Measurements from ENCODE around the gene DPYSL3.
A peak's percentile ranks its signal among the peaks of the same experiment; 100 is the strongest.

Gene DPYSL3

DNA sequence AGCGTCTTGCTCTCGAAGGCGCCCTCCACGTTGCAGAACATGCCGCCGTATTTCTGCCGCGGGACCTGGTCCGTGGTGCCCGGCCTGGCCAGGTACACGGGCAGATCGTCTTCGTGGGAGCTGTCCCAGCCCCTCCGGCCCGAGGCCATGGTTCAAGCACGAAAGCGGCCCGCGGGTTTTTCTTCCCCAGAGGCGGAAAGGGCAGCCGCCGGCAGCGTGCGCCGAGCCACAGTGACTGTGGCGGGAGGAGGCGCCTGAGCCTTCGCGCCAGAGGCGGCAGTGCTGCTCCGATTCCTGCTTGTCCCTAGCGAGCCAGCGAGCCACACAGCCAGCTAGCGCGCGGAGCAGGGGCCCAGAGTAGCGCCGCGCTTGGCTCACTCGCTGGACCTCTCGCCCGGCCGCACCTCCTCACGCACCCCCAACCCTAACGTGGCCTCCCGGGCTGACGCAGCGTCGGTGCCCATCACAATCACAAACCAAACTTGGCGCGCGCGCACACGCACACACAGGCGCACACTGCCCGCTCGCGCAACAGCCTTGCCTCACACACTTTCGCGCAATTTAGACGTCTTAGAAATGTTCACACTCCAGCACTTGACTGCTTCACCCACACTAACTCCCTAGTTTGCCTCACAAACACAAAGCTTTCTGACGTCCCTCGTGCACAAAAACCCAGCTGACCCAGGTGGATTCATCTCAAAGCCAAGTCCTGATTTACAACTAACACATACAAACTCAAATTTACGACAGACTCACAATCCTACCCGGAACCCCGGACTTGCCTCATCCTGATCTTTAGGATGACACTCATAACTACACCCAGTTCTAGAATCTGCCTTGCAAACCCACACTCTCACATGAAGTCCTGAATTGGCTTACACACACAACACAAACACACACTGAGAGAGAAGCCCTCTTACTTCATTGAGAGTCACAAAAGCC, at the start of gene DPYSL3:
Gene DPYSL3 (minus strand): TSS at position 359 of the 942 bp plus-strand sequence. CDS start 210 bp downstream, at position 149.
- Histone ChIP-seq H3K27ac (ENCODE audit: poor library complexity, severe bottlenecking) (no peak within 1 kb of the TSS), H3K36me3 (ENCODE audit: low read depth) (no peaks in the 10 kb centered on the region), H3K4me1 (ENCODE audit: insufficient read depth, poor library complexity, severe bottlenecking) (no peaks in the 10 kb centered on the region), H3K9me3 (ENCODE audit: severe bottlenecking) (no peaks in the 10 kb centered on the region), H3K27me3 (ENCODE audit: insufficient read depth, poor library complexity, severe bottlenecking) (peaks cover 20% of the 10 kb centered on the region), H3K4me3 (ENCODE audit: severe bottlenecking) (peak within 1 kb of the TSS; percentile 30)
- TF ChIP-seq, protein P1, sequence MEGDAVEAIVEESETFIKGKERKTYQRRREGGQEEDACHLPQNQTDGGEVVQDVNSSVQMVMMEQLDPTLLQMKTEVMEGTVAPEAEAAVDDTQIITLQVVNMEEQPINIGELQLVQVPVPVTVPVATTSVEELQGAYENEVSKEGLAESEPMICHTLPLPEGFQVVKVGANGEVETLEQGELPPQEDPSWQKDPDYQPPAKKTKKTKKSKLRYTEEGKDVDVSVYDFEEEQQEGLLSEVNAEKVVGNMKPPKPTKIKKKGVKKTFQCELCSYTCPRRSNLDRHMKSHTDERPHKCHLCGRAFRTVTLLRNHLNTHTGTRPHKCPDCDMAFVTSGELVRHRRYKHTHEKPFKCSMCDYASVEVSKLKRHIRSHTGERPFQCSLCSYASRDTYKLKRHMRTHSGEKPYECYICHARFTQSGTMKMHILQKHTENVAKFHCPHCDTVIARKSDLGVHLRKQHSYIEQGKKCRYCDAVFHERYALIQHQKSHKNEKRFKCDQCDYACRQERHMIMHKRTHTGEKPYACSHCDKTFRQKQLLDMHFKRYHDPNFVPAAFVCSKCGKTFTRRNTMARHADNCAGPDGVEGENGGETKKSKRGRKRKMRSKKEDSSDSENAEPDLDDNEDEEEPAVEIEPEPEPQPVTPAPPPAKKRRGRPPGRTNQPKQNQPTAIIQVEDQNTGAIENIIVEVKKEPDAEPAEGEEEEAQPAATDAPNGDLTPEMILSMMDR (IDR thresholded peaks at IDR 0.05; ENCODE audit: poor library complexity, severe bottlenecking): peak; percentile 52
- ATAC-seq (ENCODE audit: low read depth): peak; percentile 92
- peak; percentile 79 for DNase-seq (ENCODE audit: low spot score)

DNA sequence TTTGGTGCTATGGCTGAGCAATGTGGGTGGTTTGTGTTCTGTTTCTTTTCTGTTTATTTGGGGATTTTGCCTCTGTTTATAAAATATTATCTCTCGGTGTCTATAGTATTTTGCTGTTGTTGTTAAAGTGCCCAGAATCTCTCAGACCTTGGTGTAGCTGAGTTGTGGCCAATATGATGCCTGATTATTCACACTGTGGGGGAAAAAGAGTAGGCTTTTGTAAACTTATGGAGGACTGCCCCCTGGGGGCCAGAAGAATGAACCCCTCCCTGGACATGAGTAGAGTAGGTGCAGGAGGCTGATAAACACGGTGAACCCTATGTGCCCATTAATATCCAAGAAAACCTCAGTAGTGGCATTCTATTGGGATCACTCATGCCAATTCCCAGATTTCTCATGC, 49.0 kb upstream of the DPYSL3 start:
- Histone ChIP-seq H3K27me3 (ENCODE audit: insufficient read depth, poor library complexity, severe bottlenecking) (no peaks in the 10 kb centered on the region), H3K4me1 (ENCODE audit: insufficient read depth, poor library complexity, severe bottlenecking) (no peaks in the 10 kb centered on the region), H3K4me3 (ENCODE audit: severe bottlenecking) (no peak overlapping the region), H3K36me3 (ENCODE audit: low read depth) (no peaks in the 10 kb centered on the region), H3K9me3 (ENCODE audit: severe bottlenecking) (no peaks in the 10 kb centered on the region), H3K27ac (ENCODE audit: poor library complexity, severe bottlenecking) (no peak overlapping the region)
- ATAC-seq (ENCODE audit: low read depth) (peak; percentile 86), DNase-seq (ENCODE audit: low spot score) (no peak)
- TF ChIP-seq, protein P1 (IDR thresholded peaks at IDR 0.05; ENCODE audit: poor library complexity, severe bottlenecking): peak; percentile 78

DNA sequence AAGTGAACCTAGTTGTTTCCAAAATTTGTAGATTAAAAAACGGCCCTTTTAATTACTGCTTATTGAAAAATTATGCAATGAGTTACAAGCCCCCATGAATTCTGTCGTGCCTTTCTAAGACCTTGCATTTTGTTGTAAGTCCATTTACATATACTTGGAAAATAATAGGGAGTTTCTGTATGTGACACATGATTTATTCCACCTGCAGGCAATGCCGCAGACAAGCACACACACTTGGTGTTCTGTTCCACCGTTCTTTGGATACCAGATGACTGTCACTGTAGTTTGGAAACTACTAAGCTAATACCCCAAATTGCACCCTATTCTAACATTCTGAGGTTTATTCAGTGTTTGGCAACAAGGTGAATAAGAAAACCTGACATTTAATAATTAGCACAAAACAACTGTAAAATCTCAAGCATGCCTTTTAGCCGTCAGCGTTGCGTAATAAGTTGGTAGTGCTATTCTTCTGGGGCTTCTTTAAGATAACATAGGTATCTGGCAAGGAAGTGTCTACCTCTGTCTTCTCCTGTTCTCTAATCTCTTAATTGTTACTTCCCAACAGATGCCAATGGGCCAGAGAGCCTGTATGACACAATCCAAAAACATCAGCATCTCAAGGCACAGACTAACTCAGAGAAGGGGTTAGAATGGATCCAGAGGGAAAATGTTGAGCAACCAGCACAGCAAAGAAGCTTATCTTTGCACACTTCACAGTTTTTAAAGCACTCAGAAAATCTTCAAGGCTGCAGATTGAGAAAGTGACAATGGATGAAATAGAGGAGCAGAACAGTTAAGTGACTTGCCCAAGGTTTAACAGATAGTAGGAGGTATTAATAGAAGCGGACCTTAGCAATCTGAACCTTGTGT, 48.2 kb upstream of the DPYSL3 start:
- H3K4me3 ChIP-seq (ENCODE audit: severe bottlenecking): no peak overlapping the region
- no peaks in the 10 kb centered on the region for H3K27me3 ChIP-seq (ENCODE audit: insufficient read depth, poor library complexity, severe bottlenecking)
- no peak for DNase-seq (ENCODE audit: low spot score)
- TF ChIP-seq, protein P1 (IDR thresholded peaks at IDR 0.05; ENCODE audit: poor library complexity, severe bottlenecking): no peak
- H3K36me3 ChIP-seq (ENCODE audit: low read depth): no peaks in the 10 kb centered on the region
- no peak overlapping the region for H3K27ac ChIP-seq (ENCODE audit: poor library complexity, severe bottlenecking)
- no peaks in the 10 kb centered on the region for H3K9me3 ChIP-seq (ENCODE audit: severe bottlenecking)
- H3K4me1 ChIP-seq (ENCODE audit: insufficient read depth, poor library complexity, severe bottlenecking): no peaks in the 10 kb centered on the region
- no peak for ATAC-seq (ENCODE audit: low read depth)

DNA sequence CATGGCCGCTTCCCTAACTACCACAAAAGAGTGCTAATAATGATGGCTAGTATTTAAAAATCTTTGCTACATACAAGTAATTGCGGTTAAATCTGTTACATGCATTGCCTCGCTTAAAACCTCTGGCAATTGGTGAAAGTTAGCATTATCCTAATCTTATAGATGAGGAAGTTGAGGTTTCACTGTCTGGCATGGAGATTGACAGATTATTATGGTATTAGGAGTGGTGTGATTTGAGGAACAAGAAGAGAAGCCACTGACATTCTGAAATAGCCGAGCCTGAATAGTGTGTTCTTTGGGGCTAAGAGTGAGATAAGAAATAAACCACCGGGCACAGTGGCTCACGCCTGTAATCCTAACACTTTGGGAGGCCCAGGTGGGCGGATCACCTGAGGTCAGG, 45.3 kb upstream of the DPYSL3 start:
- no peaks in the 10 kb centered on the region for H3K36me3 ChIP-seq (ENCODE audit: low read depth)
- ATAC-seq (ENCODE audit: low read depth) (no peak), DNase-seq (ENCODE audit: low spot score) (no peak)
- H3K4me1 ChIP-seq (ENCODE audit: insufficient read depth, poor library complexity, severe bottlenecking): no peaks in the 10 kb centered on the region
- H3K4me3 ChIP-seq (ENCODE audit: severe bottlenecking): no peak overlapping the region
- H3K27me3 ChIP-seq (ENCODE audit: insufficient read depth, poor library complexity, severe bottlenecking): no peaks in the 10 kb centered on the region
- no peaks in the 10 kb centered on the region for H3K9me3 ChIP-seq (ENCODE audit: severe bottlenecking)
- no peak overlapping the region for H3K27ac ChIP-seq (ENCODE audit: poor library complexity, severe bottlenecking)
- TF ChIP-seq, protein P1 (IDR thresholded peaks at IDR 0.05; ENCODE audit: poor library complexity, severe bottlenecking): no peak
